ENCODE data around the gene SLC22A12.

SLC22A12 gene

GRCh38 chr11:64605656-64606585, 14.9 kb downstream of the SLC22A12 start:
- no peak for DNase-seq

- no peak for DNase-seq
Observed at GRCh38 chr11:64606796-64607380, 15.9 kb downstream of the SLC22A12 start.

GRCh38 chr11:64607381-64607985, 16.5 kb downstream of the SLC22A12 start:
- DNase-seq = no peak

GRCh38 chr11:64608046-64608445, 17.0 kb downstream of the SLC22A12 start:
- no peak for DNase-seq

- no peak for DNase-seq
Observed at GRCh38 chr11:64608636-64609035, 17.6 kb downstream of the SLC22A12 start.

- no peak for DNase-seq
Observed at GRCh38 chr11:64609436-64610047, 18.5 kb downstream of the SLC22A12 start.

GRCh38 chr11:64610596-64610995, 19.6 kb downstream of the SLC22A12 start:
- DNase-seq = no peak

- DNase-seq = no peak
Observed at GRCh38 chr11:64611176-64611575, 20.2 kb downstream of the SLC22A12 start.

- no peak for DNase-seq
Observed at GRCh38 chr11:64611869-64612646, 21.0 kb downstream of the SLC22A12 start.

GRCh38 chr11:64613648-64614047, 22.6 kb downstream of the SLC22A12 start:
- DNase-seq = no peak

- no peak for DNase-seq
Observed at GRCh38 chr11:64614917-64615316, 23.9 kb downstream of the SLC22A12 start.

GRCh38 chr11:64616817-64617216, 25.8 kb downstream of the SLC22A12 start:
- DNase-seq = no peak

GRCh38 chr11:64619196-64619595, 28.2 kb downstream of the SLC22A12 start:
- DNase-seq = no peak

GRCh38 chr11:64619811-64620380, 28.9 kb downstream of the SLC22A12 start:
- DNase-seq = no peak

- no peak for DNase-seq
Observed at GRCh38 chr11:64620381-64620971, 29.5 kb downstream of the SLC22A12 start.

GRCh38 chr11:64621283-64622019, 30.4 kb downstream of the SLC22A12 start:
- DNase-seq = no peak

- no peak for DNase-seq
Observed at GRCh38 chr11:64622681-64623080, 31.7 kb downstream of the SLC22A12 start.

- DNase-seq = no peak
Observed at GRCh38 chr11:64624883-64625481, 34.0 kb downstream of the SLC22A12 start.

- DNase-seq = no peak
Observed at GRCh38 chr11:64626637-64627036, 35.6 kb downstream of the SLC22A12 start.

GRCh38 chr11:64627371-64627770, 36.4 kb downstream of the SLC22A12 start:
- DNase-seq = no peak

- DNase-seq = no peak
Observed at GRCh38 chr11:64628596-64628995, 37.6 kb downstream of the SLC22A12 start.

Measured in activated CD8-positive, alpha-beta memory T cell treated with anti-CD3 and anti-CD28 coated beads, Interleukin-2, amount 50 U/mL, for 4 hours (primary cell).